ENCODE results near the gene PSMA2.

- no peak for TF ChIP-seq CTCF (IDR thresholded peaks at IDR 0.05)
- no peak for TF ChIP-seq POLR2A (IDR thresholded peaks at IDR 0.05)
These were observed 14.6 kb upstream of the PSMA2 start for GRCh38 chr7:42946627-42946950.
